GM10266 (cell line): ENCODE data around the gene BUB1.
"Not testable (repeated sequence)": the region's sequence is repeated elsewhere in the genome, so short reads cannot be mapped to it uniquely, and the experiment has no call there.

ENCODE experiments used
- DNase-seq: peaks from one replicate; pipeline ENCODE4 v3.0.0; 2012; ENCODE audit errors: extremely low spot score
- CTCF ChIP-seq: IDR thresholded peaks from 2 replicates; pipeline ENCODE4 v1.5.1; 2012; ENCODE audit warnings: mild to moderate bottlenecking, low read depth; ENCODE audit not compliant: control insufficient read depth, insufficient read depth; ENCODE audit errors: missing control alignments

The BUB1 gene

GRCh38 chr2:110639972-110640371, 37.9 kb downstream of the BUB1 start:
- TF ChIP-seq CTCF, result no peak
- no peak for DNase-seq

- DNase-seq, result no peak
- no peak for TF ChIP-seq CTCF
These were observed 38.7 kb downstream of the BUB1 start for GRCh38 chr2:110638952-110639695.

GRCh38 chr2:110638004-110638403, 39.9 kb downstream of the BUB1 start:
- TF ChIP-seq CTCF, result no peak
- no peak for DNase-seq

- no peak for TF ChIP-seq CTCF
These were observed 40.8 kb downstream of the BUB1 start for GRCh38 chr2:110637093-110637492.

GRCh38 chr2:110635949-110636628, 41.8 kb downstream of the BUB1 start:
- DNase-seq, result not testable (repeated sequence)

More at GRCh38 chr2:110637093-110637492, 40.8 kb downstream of the BUB1 start:
- no peak for DNase-seq

GRCh38 chr2:110627348-110627747, 50.5 kb downstream of the BUB1 start:
- DNase-seq, result not testable (repeated sequence)

- not testable (repeated sequence) for DNase-seq
These were observed 58.4 kb downstream of the BUB1 start for GRCh38 chr2:110619326-110619939.

- DNase-seq, result not testable (repeated sequence)
These were observed 63.9 kb downstream of the BUB1 start for GRCh38 chr2:110613927-110614326.

GRCh38 chr2:110610613-110611250, 67.1 kb downstream of the BUB1 start:
- not testable (repeated sequence) for DNase-seq

GRCh38 chr2:110609843-110610612, 67.8 kb downstream of the BUB1 start:
- not testable (repeated sequence) for DNase-seq

- DNase-seq, result not testable (repeated sequence)
These were observed 68.9 kb downstream of the BUB1 start for GRCh38 chr2:110608788-110609502.

GRCh38 chr2:110605057-110605456, 72.8 kb downstream of the BUB1 start:
- DNase-seq, result not testable (repeated sequence)

GRCh38 chr2:110603917-110604591, 73.8 kb downstream of the BUB1 start:
- DNase-seq, result not testable (repeated sequence)
